ENCODE results near the gene CACNG1.

GRCh38 chr17:67015001-67015400 is 29.4 kb upstream of the CACNG1 start:
- TF ChIP-seq CTCF (optimal IDR thresholded peaks at IDR 0.05 in 1 of 3, IDR thresholded peaks at IDR 0.05 in 1 of 3, conservative IDR thresholded peaks at IDR 0.05 in 1 of 3; ENCODE audit: extremely low read depth in 1 of 3, insufficient read depth in 2 of 3, low read length in 3 of 3) (no peak), EZH2 (IDR thresholded peaks at IDR 0.05; ENCODE audit: low read length) (no peak)

Data from keratinocyte (primary cell).